Activated T-cell treated with anti-CD3 and anti-CD28 coated beads, Interleukin-2, amount 50 U/mL, for 4 hours (primary cell): ENCODE results near the gene SIN3A. TPM values are rescaled to one million over a fixed set of nuclear protein-coding genes. Genes with fewer than 3 reads are reported as not detected.
"Not testable (repeated sequence)": the region's sequence is repeated elsewhere in the genome, so short reads cannot be mapped to it uniquely, and the experiment has no call there.

Experiments used
- ATAC-seq, 2 donors: fragments of 200-7000 bp; cut with Tn5 transposase; one replicate each; pipeline ENCODE4 v1.10.0; 2021
- DNase-seq: peaks from one replicate; pipeline ENCODE4 v3.0.0-alpha.2; 2020
- H3K27me3 Mint-ChIP-seq: one replicate; pipeline ENCODE4 v1.8.0; 2021; ENCODE audit warnings: low read depth, mixed read lengths
- H3K36me3 Mint-ChIP-seq: one replicate; pipeline ENCODE4 v1.8.0; 2022; ENCODE audit warnings: mixed read lengths; ENCODE audit not compliant: insufficient read depth
- H3K4me1 Mint-ChIP-seq: one replicate; pipeline ENCODE4 v1.8.0; 2021; ENCODE audit warnings: low read depth, mixed read lengths
- H3K4me3 Mint-ChIP-seq: one replicate; pipeline ENCODE4 v1.8.0; 2021; ENCODE audit warnings: mild to moderate bottlenecking, moderate library complexity, mixed read lengths
- H3K9me3 Mint-ChIP-seq: one replicate; pipeline ENCODE4 v1.8.0; 2021; ENCODE audit warnings: mixed read lengths
- total RNA-seq, 3 donors: library from RNA; stranded (reverse); gene quantifications; one replicate each; pipeline ENCODE4 v1.2.1, GENCODE V29; 2021

The SIN3A gene
- total RNA-seq, 3 donors from 2014 or later: 77.8 to 79.2 (median 78.8) TPM

DNA sequence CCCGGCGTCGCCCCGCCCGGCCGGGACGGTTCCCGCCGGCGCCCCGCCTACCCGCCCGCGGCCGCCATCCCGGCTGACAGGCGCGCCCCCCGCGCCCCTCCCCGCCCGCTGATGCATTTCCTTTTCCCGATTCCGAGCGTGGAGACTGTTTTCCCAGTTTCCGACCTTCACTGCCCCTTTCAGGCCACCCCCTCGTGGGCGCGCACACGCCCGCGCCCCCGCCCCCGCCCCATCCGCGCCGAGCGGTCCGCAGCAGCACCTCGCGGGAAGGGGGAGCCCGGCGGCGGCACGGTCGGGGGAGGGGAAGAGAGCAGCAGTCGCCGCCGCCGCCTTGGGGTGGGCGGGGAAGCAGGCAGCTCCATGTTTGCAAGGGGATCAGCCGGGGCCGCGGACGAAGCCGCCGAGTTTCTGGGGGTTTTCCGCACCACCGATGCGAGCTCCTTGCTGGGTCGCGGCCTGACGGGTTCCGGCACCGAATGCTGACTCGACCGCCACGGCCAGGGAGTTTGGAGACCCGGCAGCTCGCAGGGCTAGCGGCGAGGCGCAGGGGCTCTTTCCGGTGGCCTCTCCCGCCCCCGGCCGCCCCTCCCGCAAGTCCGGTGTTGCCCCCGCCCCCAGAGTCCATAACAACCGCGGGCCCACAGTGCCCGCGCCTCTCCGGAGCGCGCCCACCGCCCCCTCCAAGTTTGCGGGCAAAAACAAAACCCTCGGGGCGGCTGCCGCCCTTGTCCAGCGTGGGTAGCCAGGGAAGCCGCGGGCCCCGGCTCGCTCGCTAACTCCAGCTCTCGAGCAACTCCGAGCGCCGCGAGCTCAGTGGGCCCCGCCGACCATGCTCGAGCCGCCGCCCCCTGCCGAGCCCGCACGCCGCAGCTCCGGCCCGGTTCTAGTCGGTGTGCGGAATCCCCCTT is 3.2 kb upstream of the SIN3A start:
- peak; percentile 78 for DNase-seq
- Mint-ChIP-seq H3K27me3 (no peaks in the 10 kb centered on the region), H3K4me3 (peak overlapping the region; percentile 89), H3K9me3 (no peaks in the 10 kb centered on the region), H3K36me3 (no peaks in the 10 kb centered on the region), H3K4me1 (peaks cover 29% of the 10 kb centered on the region)
- peak; percentile 3 to 5 for ATAC-seq

- peaks cover 35% of the 10 kb centered on the region for H3K4me1 Mint-ChIP-seq
- H3K9me3 Mint-ChIP-seq: no peaks in the 10 kb centered on the region
- ATAC-seq (peak; percentile 38), DNase-seq (peak; percentile 94)
- peak overlapping the region; percentile 93 for H3K4me3 Mint-ChIP-seq
- H3K27me3 Mint-ChIP-seq: no peaks in the 10 kb centered on the region
- peaks cover 2% of the 10 kb centered on the region for H3K36me3 Mint-ChIP-seq
Measured at GRCh38 chr15:75453703-75454470, 2.4 kb upstream of the SIN3A start.

DNA sequence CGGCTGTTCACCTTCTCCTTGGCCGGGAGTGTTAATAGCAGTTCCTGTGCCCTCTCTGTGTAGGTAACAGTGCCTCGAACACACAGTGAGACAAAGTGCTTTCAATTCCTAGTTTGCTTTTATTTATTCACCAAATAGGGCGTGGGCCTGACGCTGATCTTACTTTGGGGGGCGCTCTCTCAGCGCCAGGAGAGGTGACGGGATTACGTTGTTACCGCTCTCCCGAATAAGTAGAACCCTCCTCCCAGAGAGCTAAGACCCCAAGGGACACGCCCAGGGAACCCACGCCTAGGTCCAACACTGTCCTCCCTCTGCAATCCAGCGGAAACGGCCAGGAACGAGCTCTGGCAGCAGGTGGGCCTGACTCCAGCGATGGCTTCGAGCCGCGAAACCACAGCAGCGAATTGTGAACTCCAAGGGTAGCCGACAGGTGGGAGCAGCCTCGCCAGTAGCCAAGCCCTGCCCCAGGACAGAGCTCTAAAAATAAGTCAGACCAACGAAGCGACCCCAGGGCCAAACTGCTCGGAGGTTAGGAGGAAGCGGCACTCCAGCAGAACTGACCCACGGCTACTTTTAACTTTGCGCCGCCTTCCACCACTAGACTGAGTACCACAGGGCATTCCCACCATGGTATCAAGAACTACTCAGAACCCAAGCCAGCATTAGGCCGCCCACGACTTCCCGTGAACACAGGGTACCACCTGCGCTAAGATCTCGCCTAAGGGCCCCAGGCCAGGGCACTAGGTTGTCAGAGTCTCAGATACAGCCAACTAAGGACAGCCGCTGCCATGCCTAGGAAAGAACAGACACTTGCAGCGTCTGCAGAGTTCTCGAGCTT is 1.6 kb upstream of the SIN3A start:
- DNase-seq: peak; percentile 68
- Mint-ChIP-seq H3K36me3 (peaks cover 2% of the 10 kb centered on the region), H3K27me3 (no peaks in the 10 kb centered on the region), H3K9me3 (no peaks in the 10 kb centered on the region), H3K4me3 (peak overlapping the region; percentile 93), H3K4me1 (peaks cover 41% of the 10 kb centered on the region)
- peak; percentile 1 to 3 for ATAC-seq

GRCh38 chr15:75452364-75452864 is 924 bp upstream of the SIN3A start:
- ATAC-seq: peak; percentile 5
- peaks cover 44% of the 10 kb centered on the region for H3K4me1 Mint-ChIP-seq
- peak; percentile 67 for DNase-seq
- no peaks in the 10 kb centered on the region for H3K9me3 Mint-ChIP-seq
- H3K4me3 Mint-ChIP-seq: peak overlapping the region; percentile 93
- H3K36me3 Mint-ChIP-seq: peaks cover 5% of the 10 kb centered on the region
- H3K27me3 Mint-ChIP-seq: no peaks in the 10 kb centered on the region

DNA sequence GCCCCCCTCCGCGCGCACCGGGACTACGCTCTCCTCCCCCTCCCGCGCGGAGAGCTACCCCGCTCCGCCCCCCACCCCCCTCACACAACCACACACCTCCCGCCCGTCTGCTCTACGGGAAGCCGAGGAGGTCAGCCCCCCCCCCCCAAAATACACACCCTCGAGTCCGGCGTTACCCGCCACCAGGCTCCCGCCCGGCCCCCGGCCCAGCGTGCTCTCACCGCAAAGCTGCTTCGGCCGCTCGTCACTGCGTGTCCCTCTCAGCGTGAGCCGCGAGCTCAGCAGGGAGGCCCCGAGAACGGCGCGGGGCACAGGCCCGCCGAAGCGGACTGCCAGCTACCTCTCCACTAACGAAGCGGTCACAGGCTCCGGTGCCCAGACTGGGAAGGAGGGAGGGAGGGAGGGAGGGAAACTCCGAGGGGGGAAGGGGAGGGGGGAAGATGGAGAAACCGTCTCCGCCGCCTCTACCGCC is 252 bp downstream of the SIN3A start:
- DNase-seq (no peak), ATAC-seq (no peak)
- Mint-ChIP-seq H3K4me3 (peak overlapping the region; percentile 93), H3K9me3 (no peaks in the 10 kb centered on the region), H3K4me1 (peaks cover 51% of the 10 kb centered on the region), H3K27me3 (no peaks in the 10 kb centered on the region), H3K36me3 (peaks cover 9% of the 10 kb centered on the region)

DNA sequence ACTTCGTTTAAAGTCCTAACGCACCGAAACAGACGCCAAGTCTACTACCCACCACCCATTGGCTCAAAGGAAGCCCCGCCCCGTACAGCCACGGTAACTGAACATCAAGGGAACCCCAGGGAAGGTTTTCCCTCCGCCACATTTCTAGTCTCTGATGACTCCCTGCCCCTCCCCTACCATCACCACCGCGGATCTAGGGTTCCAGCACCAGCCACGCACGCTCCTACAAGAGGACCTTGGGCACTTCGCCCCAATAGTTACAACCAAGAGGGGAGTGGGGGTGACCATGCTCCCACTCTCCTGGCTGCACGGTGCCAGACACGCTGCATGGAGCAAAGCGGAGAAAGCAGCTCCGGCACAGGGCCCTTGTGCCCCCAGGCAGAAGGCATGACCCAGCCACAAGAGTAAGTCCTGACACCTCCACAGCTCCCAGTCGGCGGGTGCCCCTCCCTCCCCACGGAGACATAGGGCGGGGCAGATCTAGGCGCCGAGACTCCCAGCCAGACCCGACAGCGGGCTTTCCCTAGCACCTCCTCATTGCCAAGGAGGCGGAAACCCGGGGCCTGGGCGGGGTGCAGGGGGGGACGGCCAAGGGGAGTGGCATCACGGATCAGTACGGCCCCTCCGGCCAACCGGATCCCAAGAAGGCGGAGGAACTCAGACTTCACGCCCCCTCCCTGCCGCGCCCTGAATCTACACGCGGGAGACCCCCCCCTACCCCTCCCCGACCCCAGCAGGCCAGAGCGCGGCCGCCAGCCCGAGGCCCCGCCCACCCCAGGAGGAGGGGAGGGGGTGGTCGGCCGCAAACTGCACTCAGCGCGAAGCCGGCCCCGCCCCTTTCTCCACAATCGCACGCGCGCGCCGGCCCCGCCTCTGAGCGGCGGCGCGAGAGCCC is 936 bp downstream of the SIN3A start:
- Mint-ChIP-seq H3K4me1 (peaks cover 55% of the 10 kb centered on the region), H3K9me3 (no peaks in the 10 kb centered on the region), H3K36me3 (peaks cover 9% of the 10 kb centered on the region), H3K27me3 (no peaks in the 10 kb centered on the region), H3K4me3 (peak overlapping the region; percentile 93)
- peak; percentile 39 to 41 for ATAC-seq
- peak; percentile 97 for DNase-seq

- no peaks in the 10 kb centered on the region for H3K9me3 Mint-ChIP-seq
- peaks cover 9% of the 10 kb centered on the region for H3K36me3 Mint-ChIP-seq
- no peak for ATAC-seq
- no peaks in the 10 kb centered on the region for H3K27me3 Mint-ChIP-seq
- peak overlapping the region; percentile 89 for H3K4me3 Mint-ChIP-seq
- DNase-seq: no peak
- peaks cover 55% of the 10 kb centered on the region for H3K4me1 Mint-ChIP-seq
Measured at GRCh38 chr15:75449585-75450306, 1.7 kb downstream of the SIN3A start.

DNA sequence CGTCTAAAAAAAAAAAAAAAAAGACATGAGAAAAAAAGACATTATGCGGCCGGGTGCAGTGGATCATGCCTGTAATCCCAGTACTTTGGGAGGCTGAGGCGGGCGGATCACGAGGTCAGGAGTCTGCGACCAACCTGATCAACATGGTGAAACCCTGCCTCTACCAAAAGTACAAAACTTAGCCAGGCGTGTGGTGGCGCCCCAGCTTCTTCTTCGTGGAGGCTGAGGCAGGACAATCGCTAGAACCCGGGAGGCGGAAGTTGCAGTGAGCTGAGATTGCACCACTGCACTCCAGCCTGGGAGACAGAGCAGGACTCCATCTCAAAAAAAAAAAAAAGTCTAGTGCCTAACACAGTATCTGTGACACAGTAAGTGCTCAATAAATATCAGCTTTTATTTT is 3.3 kb downstream of the SIN3A start:
- not testable (repeated sequence) for DNase-seq, H3K9me3 Mint-ChIP-seq, H3K27me3 Mint-ChIP-seq, ATAC-seq, H3K36me3 Mint-ChIP-seq, H3K4me3 Mint-ChIP-seq
- H3K4me1 Mint-ChIP-seq: peaks cover 61% of the 10 kb centered on the region

DNA sequence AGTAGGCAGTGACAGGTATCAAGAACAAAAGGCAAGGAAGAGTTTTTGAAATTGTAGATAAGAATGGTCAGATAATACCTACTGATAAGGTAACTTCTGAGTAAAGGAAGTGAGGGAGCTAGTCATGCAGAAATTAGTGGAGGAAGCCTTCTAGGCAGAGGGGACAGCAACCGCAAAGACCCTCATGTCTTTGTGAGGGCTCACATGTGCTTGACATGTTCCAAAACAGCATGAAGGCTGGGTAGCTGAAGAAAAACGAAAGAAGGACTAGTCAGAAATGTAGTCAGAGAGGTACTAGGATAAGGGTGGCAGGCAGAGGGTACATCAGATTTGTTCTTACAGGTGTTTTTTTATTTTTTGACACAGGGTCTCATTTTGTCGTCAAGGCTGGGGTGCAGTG is 5.3 kb downstream of the SIN3A start:
- no peak overlapping the region for H3K4me3 Mint-ChIP-seq
- H3K36me3 Mint-ChIP-seq: peaks cover 14% of the 10 kb centered on the region
- no peaks in the 10 kb centered on the region for H3K9me3 Mint-ChIP-seq
- no peak for ATAC-seq
- H3K27me3 Mint-ChIP-seq: no peaks in the 10 kb centered on the region
- DNase-seq: no peak
- peaks cover 60% of the 10 kb centered on the region for H3K4me1 Mint-ChIP-seq

GRCh38 chr15:75445324-75445723 is 6.2 kb downstream of the SIN3A start:
- H3K4me3 Mint-ChIP-seq: not testable (repeated sequence)

GRCh38 chr15:75443972-75444453 is 7.5 kb downstream of the SIN3A start:
- H3K4me1 Mint-ChIP-seq: peaks cover 51% of the 10 kb centered on the region
- H3K4me3 Mint-ChIP-seq, ATAC-seq, H3K9me3 Mint-ChIP-seq, DNase-seq, H3K27me3 Mint-ChIP-seq: not testable (repeated sequence)
- peaks cover 14% of the 10 kb centered on the region for H3K36me3 Mint-ChIP-seq

More at GRCh38 chr15:75445324-75445723, 6.2 kb downstream of the SIN3A start:
- H3K27me3 Mint-ChIP-seq, DNase-seq, ATAC-seq, H3K9me3 Mint-ChIP-seq: not testable (repeated sequence)
- H3K36me3 Mint-ChIP-seq: peaks cover 14% of the 10 kb centered on the region
- H3K4me1 Mint-ChIP-seq: peaks cover 59% of the 10 kb centered on the region

DNA sequence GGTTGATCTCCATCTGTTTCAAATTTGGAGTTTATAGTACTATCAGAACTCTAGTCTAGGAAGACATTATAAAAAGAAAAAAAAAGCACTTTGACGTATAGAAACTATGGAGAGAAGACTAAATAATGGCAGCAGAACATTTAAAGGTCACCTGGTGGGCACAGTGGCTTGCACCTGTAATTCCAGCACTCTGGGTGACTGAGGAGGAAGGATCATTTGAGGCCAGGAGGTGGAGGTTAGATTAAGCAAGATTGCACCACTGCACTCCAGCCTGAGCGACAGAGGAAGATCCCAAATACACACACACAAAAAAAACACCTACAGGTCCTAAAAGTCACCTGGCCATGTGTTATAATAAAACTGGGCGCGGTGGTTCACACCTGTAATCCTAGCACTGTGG is 13.8 kb downstream of the SIN3A start:
- ATAC-seq (no peak), DNase-seq (no peak)
- no peaks in the 10 kb centered on the region for H3K27me3 Mint-ChIP-seq
- no peak overlapping the region for H3K4me3 Mint-ChIP-seq
- peaks cover 46% of the 10 kb centered on the region for H3K4me1 Mint-ChIP-seq
- H3K36me3 Mint-ChIP-seq: peaks cover 19% of the 10 kb centered on the region
- no peaks in the 10 kb centered on the region for H3K9me3 Mint-ChIP-seq
